ENCODE results near the gene LXN. TPM values are rescaled to one million over a fixed set of nuclear protein-coding genes. Genes with fewer than 3 reads are reported as not detected.

The LXN gene
- total RNA-seq, 1 donor from 2014 or later, result 18.1 TPM

Other genes starting within 250 kb of the LXN start
- 14.3 and 15.5 TPM in 2 replicates for gene MLF1, start 101.5 kb downstream of the LXN start, total RNA-seq
- 32.6 and 37.6 TPM in 2 replicates for gene GFM1, start 28.1 kb downstream of the LXN start, total RNA-seq
- gene RARRES1, start 59.8 kb upstream of the LXN start, total RNA-seq, result 1.2 and 3.2 TPM in 2 replicates
- gene MFSD1, start 129.4 kb upstream of the LXN start, total RNA-seq, result 62.2 and 70.1 TPM in 2 replicates